GM23338 (cell line): ENCODE data around the gene OARD1.

Source experiments
- CTCF ChIP-seq, 2 experiments: fragments of 200-600 bp in 1 of 2; sonication (generic) in 1 of 2; conservative IDR thresholded peaks; 2 replicates each; pipeline versions ENCODE4 v1.5.1 to v1.6.1; 2016 to 2017; ENCODE audit warnings: antibody characterized with exemption in 2 of 2, low read depth in 2 of 2, mild to moderate bottlenecking in 2 of 2, moderate library complexity in 1 of 2
- EZH2 ChIP-seq: fragments of 200-600 bp; sonication (generic); IDR thresholded peaks from one replicate; pipeline ENCODE4 v1.8.0; 2017; ENCODE audit warnings: antibody characterized with exemption, mild to moderate bottlenecking, low read depth; ENCODE audit not compliant: unreplicated experiment

GRCh38 chr6:41085182-41085581 is 13.0 kb upstream of the OARD1 start:
- TF ChIP-seq CTCF (conservative IDR thresholded peaks at IDR 0.05; ENCODE audit: low read depth in 2 of 2) (no peak), EZH2 (no peak)
